A673 (cell line): ENCODE results near the gene COG1. TPM values are rescaled to one million over a fixed set of nuclear protein-coding genes. Genes with fewer than 3 reads are reported as not detected.

ENCODE experiments used
- BruUV-seq: library from RNA; stranded (reverse); fragments of 400-500 nt; replicated peaks from 2 replicates; lab custom pipeline; 2021; lab: Mats Ljungman, UMichigan
- CTCF ChIA-PET: fragments of 300-600 bp; sonication (Branson Sonifier 250); formaldehyde crosslinking; loops from one replicate; lab custom pipeline; 2022; ENCODE audit warnings: antibody characterized with exemption; lab: Charles Lee
- POLR2A ChIA-PET: fragments of 300-600 bp; sonication (Branson Sonifier 250); formaldehyde crosslinking; loops from one replicate; lab custom pipeline; 2022; ENCODE audit warnings: antibody characterized with exemption; ENCODE audit not compliant: low non-redundant PET; lab: Charles Lee
- DNase-seq: peaks from one replicate; pipeline ENCODE4 v3.0.0-alpha.2; 2015; ENCODE audit warnings: low spot score
- H3K27ac ChIP-seq: fragments of 200-600 bp; sonication (generic); 2 replicates; pipeline ENCODE4 v1.5.1; 2016; ENCODE audit warnings: mixed run types, low read depth, mild to moderate bottlenecking, mixed read lengths, antibody characterized with exemption, low read length; ENCODE audit not compliant: poor library complexity, severe bottlenecking
- H3K27me3 ChIP-seq: fragments of 200-600 bp; sonication (generic); replicated peaks from 2 replicates; pipeline ENCODE4 v1.6.1; 2017; ENCODE audit warnings: mixed run types, low read depth, mild to moderate bottlenecking, mixed read lengths, antibody characterized with exemption, low read length; ENCODE audit not compliant: insufficient read depth, poor library complexity
- H3K36me3 ChIP-seq: fragments of 200-600 bp; sonication (generic); 2 replicates; pipeline ENCODE4 v1.6.1; 2016; ENCODE audit warnings: mixed run types, mild to moderate bottlenecking, mixed read lengths, antibody characterized with exemption, low read length; ENCODE audit not compliant: insufficient read depth, poor library complexity, severe bottlenecking
- H3K4me1 ChIP-seq: fragments of 200-600 bp; sonication (generic); 2 replicates; pipeline ENCODE4 v1.6.1; 2017; ENCODE audit warnings: mixed run types, mild to moderate bottlenecking, mixed read lengths, antibody characterized with exemption, low read length; ENCODE audit not compliant: insufficient read depth, poor library complexity, severe bottlenecking
- H3K4me3 ChIP-seq: fragments of 200-600 bp; sonication (generic); 2 replicates; pipeline ENCODE4 v1.5.1; 2016; ENCODE audit warnings: low read depth, mixed run types, mild to moderate bottlenecking, mixed read lengths, low read length; ENCODE audit not compliant: poor library complexity, severe bottlenecking
- H3K9me3 ChIP-seq: fragments of 200-600 bp; sonication (generic); 2 replicates; pipeline ENCODE4 v1.6.1; 2016; ENCODE audit warnings: mixed run types, low read depth, mild to moderate bottlenecking, mixed read lengths, antibody characterized with exemption, low read length; ENCODE audit not compliant: poor library complexity, severe bottlenecking
- CTCF ChIP-seq: fragments of 300-800, 200-600 bp; sonication (generic); conservative IDR thresholded peaks from 2 replicates; pipeline ENCODE4 v1.5.1; 2017; ENCODE audit warnings: low read depth, mild to moderate bottlenecking, antibody characterized with exemption, low read length, moderate library complexity, mixed read lengths
- EZH2 ChIP-seq: fragments of 200-600 bp; sonication (generic); IDR thresholded peaks from 2 replicates; pipeline ENCODE4 v1.6.1; 2017; ENCODE audit warnings: borderline replicate concordance, low read depth, mild to moderate bottlenecking, mixed read lengths, antibody characterized with exemption, low read length; ENCODE audit not compliant: poor library complexity, severe bottlenecking
- intact Hi-C: fragments of 100-400 bp; cut with micrococcal nuclease; formaldehyde crosslinking; loops from one replicate; pipeline ENCODE4 v1.10.0; 2022; ENCODE audit not compliant: unreplicated experiment
- total RNA-seq: library from RNA; stranded (reverse); gene quantifications from 2 replicates; pipeline ENCODE4 v1.2.3, GENCODE V29; 2021

COG1 gene
- total RNA-seq, 1 experiment from 2014 or later, result 32.2 TPM

GRCh38 chr17:73205459-73205961 is 12.7 kb downstream of the COG1 start:
- BruUV-seq, result no TSS peak
- no peak for TF ChIP-seq EZH2
- no peak for TF ChIP-seq CTCF
- ChIA-PET CTCF (no interaction called here), POLR2A (no interaction called here)
- Histone ChIP-seq H3K4me3 (no peak overlapping the region), H3K27ac (no peak overlapping the region), H3K27me3 (no peaks in the 10 kb centered on the region), H3K9me3 (no peaks in the 10 kb centered on the region), H3K36me3 (peaks cover 90% of the 10 kb centered on the region), H3K4me1 (peaks cover 9% of the 10 kb centered on the region)
- intact Hi-C loops, result no loop called here
- DNase-seq, result no peak

- ChIA-PET POLR2A (no interaction called here), CTCF (no interaction called here)
- no TSS peak for BruUV-seq
- Histone ChIP-seq H3K9me3 (no peaks in the 10 kb centered on the region), H3K4me3 (no peak overlapping the region), H3K27ac (no peak overlapping the region), H3K27me3 (no peaks in the 10 kb centered on the region), H3K36me3 (peaks cover 65% of the 10 kb centered on the region), H3K4me1 (peaks cover 3% of the 10 kb centered on the region)
- no peak for TF ChIP-seq CTCF
- TF ChIP-seq EZH2, result no peak
- no peak for DNase-seq
- intact Hi-C loops, result no loop called here
Measured at GRCh38 chr17:73208139-73208827, 15.4 kb downstream of the COG1 start.

- peaks cover 53% of the 10 kb centered on the region for H3K36me3 ChIP-seq
Measured at GRCh38 chr17:73209436-73209835, 16.6 kb downstream of the COG1 start.

More at GRCh38 chr17:73209436-73209835, 16.6 kb downstream of the COG1 start:
- no peak for TF ChIP-seq EZH2
- TF ChIP-seq CTCF, result no peak
- Histone ChIP-seq H3K4me3 (no peak overlapping the region), H3K27me3 (no peaks in the 10 kb centered on the region), H3K27ac (no peak overlapping the region), H3K4me1 (no peaks in the 10 kb centered on the region), H3K9me3 (no peaks in the 10 kb centered on the region)
- POLR2A ChIA-PET, result no interaction called here
- CTCF ChIA-PET, result interaction anchor here (0.6 kb wide), 1 partner anchor 11 kb away, joined by 4 read pairs; no protein-coding TSS in a partner anchor
- intact Hi-C loops, result no loop called here
- no peak for DNase-seq
- no TSS peak for BruUV-seq
